Activated CD4-positive, alpha-beta T cell treated with anti-CD3 and anti-CD28 coated beads, Interleukin-2, amount 10 ng/mL, durations not matched to agents 24 days and 14 days (primary cell): ENCODE results near the gene ACP2. TPM values are rescaled to one million over a fixed set of nuclear protein-coding genes. Genes with fewer than 3 reads are reported as not detected.
"Not testable (repeated sequence)": the region's sequence is repeated elsewhere in the genome, so short reads cannot be mapped to it uniquely, and the experiment has no call there.

Experiments used
- DNase-seq: peaks from one replicate; pipeline ENCODE4 v3.0.0; 2022
- H3K27ac Mint-ChIP-seq: one replicate; pipeline ENCODE4 v1.8.0; 2022; ENCODE audit warnings: mild to moderate bottlenecking, mixed read lengths
- H3K27me3 Mint-ChIP-seq: one replicate; pipeline ENCODE4 v1.8.0; 2022; ENCODE audit warnings: mixed read lengths
- H3K36me3 Mint-ChIP-seq: one replicate; pipeline ENCODE4 v1.8.0; 2022; ENCODE audit warnings: low read depth, mild to moderate bottlenecking, mixed read lengths
- H3K4me1 Mint-ChIP-seq: one replicate; pipeline ENCODE4 v1.8.0; 2021; ENCODE audit warnings: mixed read lengths
- H3K4me3 Mint-ChIP-seq: one replicate; pipeline ENCODE4 v1.8.0; 2022; ENCODE audit warnings: mild to moderate bottlenecking, moderate library complexity, mixed read lengths
- H3K9me3 Mint-ChIP-seq: one replicate; pipeline ENCODE4 v1.8.0; 2021; ENCODE audit warnings: mixed read lengths
- intact Hi-C: fragments of 100-400 bp; cut with micrococcal nuclease; formaldehyde crosslinking; loops from one replicate; pipeline ENCODE4 v1.15.1; 2023
- total RNA-seq: library from RNA; stranded (reverse); gene quantifications from 2 replicates; pipeline ENCODE4 v1.2.3, GENCODE V29; 2022

The ACP2 gene
- total RNA-seq, 1 donor from 2014 or later, result 24.8 TPM

GRCh38 chr11:47191137-47191536, 57.5 kb downstream of the ACP2 start:
- H3K27ac Mint-ChIP-seq, intact Hi-C loops, H3K36me3 Mint-ChIP-seq, H3K9me3 Mint-ChIP-seq, DNase-seq, H3K4me3 Mint-ChIP-seq, H3K4me1 Mint-ChIP-seq: not testable (repeated sequence)
- H3K27me3 Mint-ChIP-seq, result peaks cover 40% of the 10 kb centered on the region

Other genes starting within 250 kb of the ACP2 start
- 98.3 and 109 TPM in 2 replicates for gene ARFGAP2, start 71.9 kb downstream of the ACP2 start, total RNA-seq
- 14.3 and 16.4 TPM in 2 replicates for gene PACSIN3, start 62.4 kb downstream of the ACP2 start, total RNA-seq
- gene DDB2, start 33.8 kb downstream of the ACP2 start, total RNA-seq, result 148 and 157 TPM in 2 replicates
- gene NR1H3, start 9.2 kb upstream of the ACP2 start, total RNA-seq, result 7.6 and 15.4 TPM in 2 replicates
- gene MADD, start 21.3 kb upstream of the ACP2 start, total RNA-seq, result 78.5 and 80.7 TPM in 2 replicates
- not detected in 2 replicates for gene MYBPC3, start 103.9 kb upstream of the ACP2 start, total RNA-seq
- gene SPI1, start 129.7 kb upstream of the ACP2 start, total RNA-seq, result not detected in 2 replicates
- gene SLC39A13, start 159.8 kb upstream of the ACP2 start, total RNA-seq, result 13.2 and 13.3 TPM in 2 replicates
- gene PSMC3, start 177.6 kb upstream of the ACP2 start, total RNA-seq, result 230 and 234 TPM in 2 replicates
- gene RAPSN, start 200.3 kb upstream of the ACP2 start, total RNA-seq, result 0.42 and 1.0 TPM in 2 replicates